ENCODE measurements around the gene TCEAL7.
A peak's percentile ranks its signal among the peaks of the same experiment; 100 is the strongest.

TCEAL7 gene

GRCh38 chrX:103343105-103343504 lies 13.1 kb downstream of the TCEAL7 start:
- ATAC-seq (ENCODE audit: low read depth) (no peak), DNase-seq (ENCODE audit: low spot score) (no peak)
- Histone ChIP-seq H3K9me3 (ENCODE audit: severe bottlenecking) (no peaks in the 10 kb centered on the region), H3K4me1 (ENCODE audit: insufficient read depth, poor library complexity, severe bottlenecking) (no peaks in the 10 kb centered on the region), H3K4me3 (ENCODE audit: severe bottlenecking) (no peak overlapping the region), H3K36me3 (ENCODE audit: low read depth) (no peaks in the 10 kb centered on the region), H3K27me3 (ENCODE audit: insufficient read depth, poor library complexity, severe bottlenecking) (no peaks in the 10 kb centered on the region), H3K27ac (ENCODE audit: poor library complexity, severe bottlenecking) (no peak overlapping the region)
- TF ChIP-seq CTCF (IDR thresholded peaks at IDR 0.05; ENCODE audit: poor library complexity, severe bottlenecking) = peak; percentile 64

GRCh38 chrX:103344606-103345005 lies 14.6 kb downstream of the TCEAL7 start:
- Histone ChIP-seq H3K9me3 (ENCODE audit: severe bottlenecking) (no peaks in the 10 kb centered on the region), H3K27me3 (ENCODE audit: insufficient read depth, poor library complexity, severe bottlenecking) (no peaks in the 10 kb centered on the region), H3K4me1 (ENCODE audit: insufficient read depth, poor library complexity, severe bottlenecking) (no peaks in the 10 kb centered on the region), H3K27ac (ENCODE audit: poor library complexity, severe bottlenecking) (no peak overlapping the region), H3K36me3 (ENCODE audit: low read depth) (no peaks in the 10 kb centered on the region), H3K4me3 (ENCODE audit: severe bottlenecking) (no peak overlapping the region)
- TF ChIP-seq CTCF (IDR thresholded peaks at IDR 0.05; ENCODE audit: poor library complexity, severe bottlenecking) = no peak
- no peak for DNase-seq (ENCODE audit: low spot score)
- no peak for ATAC-seq (ENCODE audit: low read depth)

GRCh38 chrX:103347682-103348397 lies 17.8 kb downstream of the TCEAL7 start:
- Histone ChIP-seq H3K27me3 (ENCODE audit: insufficient read depth, poor library complexity, severe bottlenecking) (no peaks in the 10 kb centered on the region), H3K4me1 (ENCODE audit: insufficient read depth, poor library complexity, severe bottlenecking) (no peaks in the 10 kb centered on the region), H3K36me3 (ENCODE audit: low read depth) (no peaks in the 10 kb centered on the region), H3K27ac (ENCODE audit: poor library complexity, severe bottlenecking) (no peak overlapping the region), H3K4me3 (ENCODE audit: severe bottlenecking) (no peak overlapping the region), H3K9me3 (ENCODE audit: severe bottlenecking) (no peaks in the 10 kb centered on the region)
- ATAC-seq (ENCODE audit: low read depth) (no peak), DNase-seq (ENCODE audit: low spot score) (no peak)
- no peak for TF ChIP-seq CTCF (IDR thresholded peaks at IDR 0.05; ENCODE audit: poor library complexity, severe bottlenecking)

- H3K4me3 ChIP-seq (ENCODE audit: severe bottlenecking) = peak within 1 kb of the TSS; percentile 70
- no peaks in the 10 kb centered on the region for H3K9me3 ChIP-seq (ENCODE audit: severe bottlenecking)
- DNase-seq (ENCODE audit: low spot score) = no peak
- peak within 1 kb of the TSS; percentile 56 for H3K27ac ChIP-seq (ENCODE audit: poor library complexity, severe bottlenecking)
- peak; percentile 69; the same call in 2 of the 3 replicates for ATAC-seq (ENCODE audit: low read depth)
- H3K4me1 ChIP-seq (ENCODE audit: insufficient read depth, poor library complexity, severe bottlenecking) = no peaks in the 10 kb centered on the region
- no peak for TF ChIP-seq CTCF (IDR thresholded peaks at IDR 0.05; ENCODE audit: poor library complexity, severe bottlenecking)
- H3K27me3 ChIP-seq (ENCODE audit: insufficient read depth, poor library complexity, severe bottlenecking) = no peaks in the 10 kb centered on the region
- peaks cover 7% of the 10 kb centered on the region; the same call in 1 of the 2 replicates for H3K36me3 ChIP-seq (ENCODE audit: low read depth)
Observed at GRCh38 chrX:103356130-103356798, 26.2 kb downstream of the TCEAL7 start, which contains the start of gene TCEAL9. Gene TCEAL9, plus strand, starts transcription at chrX:103356506. Its CDS starts 1,179 bp downstream, at chrX:103357685.
